Measurements from ENCODE around the gene NPR1. TPM values are rescaled to one million over a fixed set of nuclear protein-coding genes. Genes with fewer than 3 reads are reported as not detected.
A peak's percentile ranks its signal among the peaks of the same experiment; 100 is the strongest.

The NPR1 gene
- total and polyA plus RNA-seq, 2 donors from 2014 or later: 57.8 to 89.3 TPM

GRCh38 chr1:153659175-153659534, 19.3 kb upstream of the NPR1 start:
- Histone ChIP-seq H3K27ac (ENCODE audit: low read depth in 2 of 2, low read length in 2 of 2) (peak overlapping the region; percentile 94 to 95), H3K4me1 (ENCODE audit: control insufficient read depth in 2 of 3, insufficient read depth in 2 of 3, low read depth in 1 of 3, low read length in 3 of 3) (peaks cover 0 to 13% (median 10%) of the 10 kb centered on the region in 3 donors), H3K27me3 (ENCODE audit: control insufficient read depth, insufficient read depth, low read length) (no peaks in the 10 kb centered on the region), H3K36me3 (ENCODE audit: control insufficient read depth in 2 of 3, insufficient read depth in 3 of 3, low read length in 3 of 3) (peaks cover 6 to 36% (median 22%) of the 10 kb centered on the region in 3 donors), H3K4me3 (ENCODE audit: low read length in 3 of 3) (peak overlapping the region; percentile 71 to 97 (median 95)), H3K9me3 (ENCODE audit: control insufficient read depth in 2 of 3, insufficient read depth in 1 of 3, low read length in 3 of 3) (no peaks in the 10 kb centered on the region), H3K9ac (ENCODE audit: low read length in 3 of 3) (peak overlapping the region; percentile 45 to 88 (median 85))
- intact Hi-C loops (cut with DNase I): no loop called here
- DNase-seq: no peak
- FAIRE-seq: no peak
- no peak for TF ChIP-seq CTCF (IDR thresholded peaks at IDR 0.05; ENCODE audit: borderline replicate concordance, extremely low read depth, insufficient read depth)

GRCh38 chr1:153659656-153660055, 18.8 kb upstream of the NPR1 start:
- DNase-seq: no peak
- H3K27me3 ChIP-seq (ENCODE audit: control insufficient read depth, insufficient read depth, low read length): no peaks in the 10 kb centered on the region
- H3K4me1 ChIP-seq (ENCODE audit: control insufficient read depth in 2 of 3, insufficient read depth in 2 of 3, low read depth in 1 of 3, low read length in 3 of 3): peaks cover 0 to 13% (median 10%) of the 10 kb centered on the region in 3 donors
- H3K9ac ChIP-seq (ENCODE audit: low read length in 3 of 3): peak overlapping the region in 1 of 3 donors; percentile 88
- H3K36me3 ChIP-seq (ENCODE audit: control insufficient read depth in 2 of 3, insufficient read depth in 3 of 3, low read length in 3 of 3): peaks cover 6 to 41% (median 26%) of the 10 kb centered on the region in 3 donors
- TF ChIP-seq CTCF (IDR thresholded peaks at IDR 0.05; ENCODE audit: borderline replicate concordance, extremely low read depth, insufficient read depth): no peak
- intact Hi-C loops (cut with DNase I): no loop called here
- H3K27ac ChIP-seq (ENCODE audit: low read depth in 2 of 2, low read length in 2 of 2): no peak overlapping the region
- no peaks in the 10 kb centered on the region for H3K9me3 ChIP-seq (ENCODE audit: control insufficient read depth in 2 of 3, insufficient read depth in 1 of 3, low read length in 3 of 3)
- FAIRE-seq: no peak
- peak overlapping the region; percentile 71 to 97 (median 95) for H3K4me3 ChIP-seq (ENCODE audit: low read length in 3 of 3)

GRCh38 chr1:153661111-153661708, 17.3 kb upstream of the NPR1 start:
- no peak for DNase-seq
- no peak overlapping the region for H3K9ac ChIP-seq (ENCODE audit: low read length in 3 of 3)
- no peak overlapping the region for H3K27ac ChIP-seq (ENCODE audit: low read depth in 2 of 2, low read length in 2 of 2)
- H3K27me3 ChIP-seq (ENCODE audit: control insufficient read depth, insufficient read depth, low read length): no peaks in the 10 kb centered on the region
- no peaks in the 10 kb centered on the region for H3K9me3 ChIP-seq (ENCODE audit: control insufficient read depth in 2 of 3, insufficient read depth in 1 of 3, low read length in 3 of 3)
- H3K4me3 ChIP-seq (ENCODE audit: low read length in 3 of 3): no peak overlapping the region
- peaks cover 0 to 13% (median 10%) of the 10 kb centered on the region in 3 donors for H3K4me1 ChIP-seq (ENCODE audit: control insufficient read depth in 2 of 3, insufficient read depth in 2 of 3, low read depth in 1 of 3, low read length in 3 of 3)
- intact Hi-C loops (cut with DNase I): no loop called here
- no peak for TF ChIP-seq CTCF (IDR thresholded peaks at IDR 0.05; ENCODE audit: borderline replicate concordance, extremely low read depth, insufficient read depth)
- FAIRE-seq: no peak
- H3K36me3 ChIP-seq (ENCODE audit: control insufficient read depth in 2 of 3, insufficient read depth in 3 of 3, low read length in 3 of 3): peaks cover 11 to 57% (median 36%) of the 10 kb centered on the region in 3 donors
